GM18519 (cell line): ENCODE measurements around the gene SMTNL2.
"Not testable (repeated sequence)": the region's sequence is repeated elsewhere in the genome, so short reads cannot be mapped to it uniquely, and the experiment has no call there.

ENCODE experiments used
- ATAC-seq: cut with Tn5 transposase; IDR thresholded peaks from one replicate; pipeline ENCODE4 v1.9.1; 2021; ENCODE audit warnings: mild to moderate bottlenecking, moderate library complexity; ENCODE audit not compliant: unreplicated experiment, low FRiP score

SMTNL2 gene

DNA sequence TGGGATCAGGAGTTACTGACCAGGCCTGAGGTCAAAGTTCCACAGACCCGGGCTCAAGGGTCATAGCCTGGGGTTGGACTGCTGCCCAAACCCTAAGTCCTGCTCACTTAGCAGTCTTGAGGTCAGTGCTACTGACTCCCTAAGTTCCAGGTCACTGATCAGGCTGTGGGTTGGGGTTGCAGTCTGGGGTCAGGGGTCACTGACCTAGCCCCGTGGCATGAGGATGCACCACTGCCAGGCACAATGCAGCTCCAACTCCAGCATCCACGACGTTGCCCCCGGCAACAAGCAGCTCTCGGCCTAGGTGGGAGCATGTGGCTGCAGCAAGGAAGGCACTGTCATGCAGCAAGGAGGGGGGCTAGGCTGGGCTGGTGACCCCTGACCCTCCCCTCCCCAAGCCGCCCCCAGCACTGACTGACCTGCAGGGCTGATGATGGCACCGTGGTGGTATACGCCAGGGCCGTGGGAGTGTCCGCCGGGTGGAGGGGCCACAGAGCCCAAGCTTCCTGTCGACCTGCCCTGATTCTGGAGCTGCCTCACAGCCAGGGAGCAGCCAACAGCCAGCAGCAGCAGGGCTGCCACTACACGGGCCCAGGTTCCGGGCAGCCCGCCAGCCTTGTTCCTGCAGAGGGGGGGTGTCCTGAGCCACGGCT, 25.1 kb upstream of the SMTNL2 start:
- no peak for ATAC-seq

DNA sequence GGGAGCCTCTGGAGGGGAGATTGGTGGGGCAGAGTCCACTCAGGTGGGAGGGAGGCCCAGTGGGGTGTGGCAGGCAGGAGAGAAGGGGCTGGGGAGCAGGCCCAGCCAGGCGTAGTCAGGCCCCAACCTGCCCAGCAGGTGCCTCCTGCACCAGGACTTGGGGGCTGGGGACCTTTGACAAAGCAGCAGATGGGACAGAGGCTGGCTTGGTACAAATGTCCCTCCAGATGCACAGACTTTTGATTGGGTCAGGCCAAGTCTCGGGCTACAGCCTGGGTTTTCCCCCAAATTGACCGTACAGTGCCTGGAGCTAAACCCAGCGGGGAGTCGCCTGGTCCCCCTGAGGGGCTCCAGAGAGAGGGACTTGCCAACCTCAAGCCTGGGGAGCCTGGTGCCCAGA, 24.4 kb upstream of the SMTNL2 start:
- ATAC-seq: no peak

GRCh38 chr17:4560421-4560820, 23.9 kb upstream of the SMTNL2 start, which contains the start of gene GGT6:
GGT6 (minus strand) TSS chr17:4560577; CDS start chr17:4560521, 56 bp downstream.
- ATAC-seq: no peak

GRCh38 chr17:4560837-4561256, 23.5 kb upstream of the SMTNL2 start:
- no peak for ATAC-seq

DNA sequence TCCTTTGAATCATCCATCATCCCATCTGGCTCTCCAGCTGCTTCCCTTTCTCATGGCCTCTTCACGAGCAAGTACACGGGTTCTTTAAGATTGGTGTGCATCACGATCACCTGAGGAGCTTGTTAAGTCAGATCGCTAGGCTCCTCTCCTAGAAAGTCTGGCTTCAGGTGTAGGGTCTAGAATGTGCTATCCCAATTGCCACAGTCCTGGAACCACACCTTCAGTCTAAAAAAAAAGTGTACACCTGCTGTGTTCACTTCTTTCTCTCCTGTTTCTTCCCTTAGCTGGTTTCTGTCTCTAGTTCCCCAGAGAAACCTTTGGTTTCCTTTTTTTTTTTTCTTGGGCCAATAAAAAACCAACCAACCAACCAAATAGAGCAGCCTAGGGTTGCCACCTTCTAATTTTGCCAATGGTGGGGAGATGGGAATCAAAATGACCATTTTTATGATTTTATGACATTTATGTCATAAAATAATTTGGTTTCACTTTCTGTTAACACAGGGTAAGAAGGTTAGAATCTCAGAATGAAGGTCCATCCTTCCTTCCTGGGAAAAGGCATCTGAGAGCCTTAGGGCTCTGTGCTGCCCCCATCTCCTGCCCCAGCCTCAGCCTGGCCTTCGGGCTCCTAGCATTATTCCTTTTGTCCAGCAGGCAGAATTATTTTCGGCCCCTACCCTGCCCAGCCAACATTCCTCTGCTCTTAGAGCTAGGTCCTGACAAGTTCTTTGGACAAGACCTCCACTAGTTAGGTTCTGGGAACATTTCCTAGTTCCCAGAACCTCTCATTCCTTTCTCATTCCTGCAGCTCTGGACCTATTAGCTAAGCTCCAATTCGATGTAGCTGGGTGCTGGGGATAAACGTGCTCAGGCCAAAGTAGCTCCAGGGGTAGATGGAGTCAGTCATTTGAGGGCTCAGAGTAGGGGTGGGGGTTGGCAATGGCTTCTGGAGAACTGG, 22.0 kb upstream of the SMTNL2 start:
- no peak for ATAC-seq

GRCh38 chr17:4565209-4566141, 18.9 kb upstream of the SMTNL2 start:
- no peak for ATAC-seq

- ATAC-seq: no peak
Observed at GRCh38 chr17:4566785-4567184, 17.5 kb upstream of the SMTNL2 start.

GRCh38 chr17:4569591-4569990, 14.7 kb upstream of the SMTNL2 start:
- ATAC-seq: no peak

DNA sequence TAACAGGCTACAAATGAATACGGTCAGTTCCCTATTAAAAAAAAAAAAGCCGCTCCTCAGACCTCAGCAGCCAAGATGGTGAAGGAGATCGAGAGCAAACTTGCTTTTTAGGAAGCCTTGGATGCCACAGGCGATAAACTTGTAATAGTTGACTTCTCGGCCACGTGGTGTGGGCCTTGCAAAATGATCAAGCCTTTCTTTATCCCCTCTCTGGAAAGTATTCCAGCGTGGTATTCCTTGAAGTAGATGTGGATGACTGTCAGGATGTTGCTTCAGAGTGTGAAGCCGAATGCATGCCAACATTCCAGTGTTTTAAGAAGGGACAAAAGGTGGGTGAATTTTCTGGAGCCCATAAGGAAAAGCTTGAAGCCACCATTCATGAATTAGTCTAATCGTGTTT, 12.2 kb upstream of the SMTNL2 start:
- ATAC-seq: no peak

- ATAC-seq: no peak
Observed at GRCh38 chr17:4573115-4573514, 11.2 kb upstream of the SMTNL2 start.

DNA sequence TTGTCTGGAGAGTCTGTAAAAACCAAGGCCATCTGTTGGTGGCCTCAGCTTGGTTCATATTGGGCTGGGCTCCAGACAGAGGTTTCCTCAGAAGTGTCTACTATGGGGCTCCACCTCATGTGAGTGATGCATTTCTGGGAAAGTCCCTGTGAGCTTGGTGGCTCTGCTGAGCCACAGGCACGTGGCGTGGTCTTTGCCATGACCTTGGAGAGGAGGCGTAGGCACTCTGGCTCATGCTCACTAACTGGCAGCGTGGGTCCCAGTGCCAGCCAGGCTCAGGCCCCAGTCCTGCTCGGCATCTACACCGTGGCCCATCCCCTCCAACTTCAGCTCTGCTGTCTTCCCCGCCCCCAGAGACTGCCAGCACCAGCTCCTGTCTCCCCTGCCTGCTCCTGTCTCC, 10.7 kb upstream of the SMTNL2 start:
- no peak for ATAC-seq

- no peak for ATAC-seq
Observed at GRCh38 chr17:4574448-4575045, 9.8 kb upstream of the SMTNL2 start.

DNA sequence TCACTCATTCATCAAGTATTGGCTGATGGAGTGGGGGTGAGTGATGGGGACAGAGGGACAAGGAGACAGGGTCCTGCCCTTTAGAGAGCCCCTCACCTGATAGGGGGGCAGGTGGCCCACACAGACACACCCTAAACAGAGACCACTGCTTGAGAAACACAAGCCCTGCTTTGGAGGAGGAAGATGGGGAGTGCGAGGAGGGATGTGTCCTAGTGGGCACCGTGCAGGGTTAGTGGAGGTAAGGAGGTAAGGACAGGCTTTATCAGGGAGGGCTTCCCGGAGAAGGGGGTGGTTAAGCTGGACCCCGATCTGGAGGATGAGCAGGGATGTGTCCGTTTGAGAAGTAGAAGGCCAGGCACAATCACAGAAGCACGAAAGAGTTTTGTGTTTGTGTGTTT, 8.2 kb upstream of the SMTNL2 start:
- ATAC-seq: no peak

DNA sequence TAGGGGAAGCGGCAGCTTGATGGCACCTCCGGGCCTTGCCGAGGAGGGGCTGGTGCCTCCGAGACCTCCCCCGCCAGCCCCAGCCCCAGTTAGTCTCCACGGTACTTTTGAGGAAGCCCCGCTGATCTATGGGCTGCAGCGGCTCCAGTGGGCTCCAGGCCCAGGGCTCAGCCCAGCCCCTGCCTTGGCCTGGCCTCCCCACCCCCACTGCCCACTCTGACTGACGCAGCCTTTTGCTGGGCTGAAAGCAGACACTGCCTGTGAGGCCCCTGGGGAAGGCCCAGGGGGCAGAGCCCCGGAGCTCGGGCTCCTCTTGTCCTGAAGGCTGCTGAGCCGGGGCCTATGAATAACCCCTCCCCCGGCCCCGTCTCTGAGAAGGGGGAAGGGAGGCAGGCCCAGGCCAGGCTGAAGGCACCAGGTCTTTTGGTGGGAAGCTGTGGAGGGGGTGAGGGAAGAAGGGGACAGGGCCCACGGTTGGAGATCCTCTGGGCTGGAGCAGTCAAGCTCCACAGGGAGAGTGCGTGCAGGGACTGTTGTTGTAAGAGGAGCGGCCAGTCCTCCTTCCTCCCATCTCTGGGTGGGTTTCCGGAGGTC, 7.5 kb upstream of the SMTNL2 start:
- ATAC-seq: no peak

- ATAC-seq: no peak
Observed at GRCh38 chr17:4577386-4577993, 6.8 kb upstream of the SMTNL2 start.

GRCh38 chr17:4578349-4578748, 6.0 kb upstream of the SMTNL2 start:
- ATAC-seq: not testable (repeated sequence)

DNA sequence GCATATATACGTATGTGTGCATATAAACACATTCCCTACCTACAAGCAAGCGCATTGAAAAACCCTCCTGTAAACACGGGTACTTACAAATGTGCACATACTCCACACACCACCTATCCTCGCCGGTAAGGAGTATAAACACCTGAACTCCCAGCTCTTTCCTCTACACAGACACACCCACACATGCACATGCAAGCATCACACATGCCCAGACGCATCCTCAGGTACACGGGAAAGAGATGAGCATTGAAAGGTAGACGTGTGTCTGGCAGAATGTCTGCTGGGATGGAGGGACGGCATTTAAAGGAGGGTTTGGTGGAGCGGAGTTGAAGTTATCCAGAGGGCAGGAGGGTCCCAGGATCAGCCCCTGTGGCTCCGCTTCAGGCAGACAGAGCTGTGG, 4.7 kb upstream of the SMTNL2 start:
- no peak for ATAC-seq

GRCh38 chr17:4580291-4580690, 4.0 kb upstream of the SMTNL2 start:
- ATAC-seq: no peak

GRCh38 chr17:4582101-4582501, 2.2 kb upstream of the SMTNL2 start:
- no peak for ATAC-seq
